ENCODE results near the gene ALMS1.

DNA sequence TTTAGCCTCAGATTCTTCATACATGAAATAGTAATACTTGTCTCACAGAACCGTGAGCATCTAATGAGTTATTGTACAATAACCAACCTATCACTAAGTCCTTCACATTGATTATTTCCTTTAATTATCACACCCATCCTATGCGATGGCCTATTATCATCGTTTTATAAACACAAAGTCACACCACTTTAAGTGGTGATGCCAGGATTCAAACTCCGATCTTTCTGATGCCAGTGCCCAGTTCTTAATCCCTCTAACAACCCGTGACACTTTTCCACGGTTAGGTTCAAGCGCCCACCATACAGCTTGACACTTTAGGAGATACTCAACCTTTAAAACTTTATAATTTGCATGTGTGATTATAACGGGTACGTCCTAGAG is 523 bp upstream of the ALMS1 start:
- TF ChIP-seq, protein P1, sequence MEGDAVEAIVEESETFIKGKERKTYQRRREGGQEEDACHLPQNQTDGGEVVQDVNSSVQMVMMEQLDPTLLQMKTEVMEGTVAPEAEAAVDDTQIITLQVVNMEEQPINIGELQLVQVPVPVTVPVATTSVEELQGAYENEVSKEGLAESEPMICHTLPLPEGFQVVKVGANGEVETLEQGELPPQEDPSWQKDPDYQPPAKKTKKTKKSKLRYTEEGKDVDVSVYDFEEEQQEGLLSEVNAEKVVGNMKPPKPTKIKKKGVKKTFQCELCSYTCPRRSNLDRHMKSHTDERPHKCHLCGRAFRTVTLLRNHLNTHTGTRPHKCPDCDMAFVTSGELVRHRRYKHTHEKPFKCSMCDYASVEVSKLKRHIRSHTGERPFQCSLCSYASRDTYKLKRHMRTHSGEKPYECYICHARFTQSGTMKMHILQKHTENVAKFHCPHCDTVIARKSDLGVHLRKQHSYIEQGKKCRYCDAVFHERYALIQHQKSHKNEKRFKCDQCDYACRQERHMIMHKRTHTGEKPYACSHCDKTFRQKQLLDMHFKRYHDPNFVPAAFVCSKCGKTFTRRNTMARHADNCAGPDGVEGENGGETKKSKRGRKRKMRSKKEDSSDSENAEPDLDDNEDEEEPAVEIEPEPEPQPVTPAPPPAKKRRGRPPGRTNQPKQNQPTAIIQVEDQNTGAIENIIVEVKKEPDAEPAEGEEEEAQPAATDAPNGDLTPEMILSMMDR (conservative IDR thresholded peaks at IDR 0.05), result no peak
- TF ChIP-seq ZFX (IDR thresholded peaks at IDR 0.05), result no peak
